GM21360 (cell line): ENCODE data around the gene ITPR1.

Experiments
- ATAC-seq: cut with Tn5 transposase; IDR thresholded peaks from one replicate; pipeline ENCODE4 v1.9.1; 2021; ENCODE audit warnings: mild to moderate bottlenecking, moderate library complexity; ENCODE audit not compliant: unreplicated experiment

Gene ITPR1

DNA sequence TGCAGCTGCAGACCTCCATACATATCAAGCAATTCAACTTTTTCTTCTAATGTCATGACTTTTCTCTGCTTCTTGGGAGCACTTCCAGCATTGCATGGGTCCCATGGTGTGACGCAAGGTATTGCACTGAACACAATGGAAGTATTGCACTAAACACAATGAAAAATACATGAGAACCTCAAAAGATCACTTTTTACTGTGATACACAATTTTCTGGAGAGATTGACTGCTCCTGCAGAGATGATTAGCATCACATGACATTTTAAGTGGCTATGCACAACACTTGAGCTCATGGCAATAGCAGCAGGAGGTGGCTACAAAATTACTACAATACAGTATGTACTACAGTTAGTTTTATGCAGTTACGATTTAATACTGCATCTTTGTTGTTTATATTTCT lies 372.6 kb downstream of the ITPR1 start:
- ATAC-seq, result no peak

DNA sequence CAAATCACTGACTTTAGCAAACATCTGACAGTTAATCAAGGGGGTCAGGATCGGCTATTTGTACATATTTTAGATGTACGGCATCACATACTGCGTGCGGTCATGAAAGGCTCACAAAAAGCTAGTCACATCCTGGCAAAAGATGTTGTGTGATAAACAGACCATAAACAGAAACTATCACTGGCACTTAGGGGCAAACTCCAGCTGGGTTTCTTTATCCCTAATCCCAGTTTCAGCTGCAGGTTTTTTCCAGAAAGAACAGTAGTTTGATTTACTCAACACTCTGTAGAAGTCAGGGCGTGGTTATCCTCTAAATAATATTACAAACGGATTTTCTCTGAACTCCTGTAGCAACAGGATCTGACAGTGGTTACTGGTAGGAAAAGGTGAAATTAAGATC lies 373.7 kb downstream of the ITPR1 start:
- ATAC-seq, result no peak

DNA sequence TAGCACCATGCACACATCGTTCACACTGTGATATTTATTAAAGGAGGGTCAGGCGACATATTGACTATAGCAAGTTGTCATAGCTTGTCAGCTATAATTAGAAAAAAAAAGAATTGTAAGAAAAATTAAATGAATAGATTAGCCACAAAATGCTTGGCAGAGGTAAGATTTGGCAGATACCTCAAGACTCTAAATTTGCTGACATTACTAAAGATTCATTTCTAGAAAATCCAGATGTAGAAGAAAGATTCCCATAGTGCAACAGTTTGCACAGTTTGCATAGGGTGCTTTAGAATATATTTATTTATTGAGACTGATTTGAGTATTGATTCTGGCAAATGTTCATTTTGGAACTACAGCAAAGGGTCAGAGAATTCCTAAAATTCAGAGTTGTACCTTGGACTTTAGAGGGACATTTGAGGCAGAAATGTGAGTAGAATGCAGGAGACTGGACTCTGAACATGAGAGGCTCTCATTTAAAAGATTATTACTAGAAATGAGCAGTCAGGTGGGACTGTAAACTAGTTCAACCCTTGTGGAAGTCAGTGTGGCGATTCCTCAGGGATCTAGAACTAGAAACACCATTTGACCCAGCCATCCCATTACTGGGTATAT lies 384.1 kb downstream of the ITPR1 start:
- no peak for ATAC-seq

DNA sequence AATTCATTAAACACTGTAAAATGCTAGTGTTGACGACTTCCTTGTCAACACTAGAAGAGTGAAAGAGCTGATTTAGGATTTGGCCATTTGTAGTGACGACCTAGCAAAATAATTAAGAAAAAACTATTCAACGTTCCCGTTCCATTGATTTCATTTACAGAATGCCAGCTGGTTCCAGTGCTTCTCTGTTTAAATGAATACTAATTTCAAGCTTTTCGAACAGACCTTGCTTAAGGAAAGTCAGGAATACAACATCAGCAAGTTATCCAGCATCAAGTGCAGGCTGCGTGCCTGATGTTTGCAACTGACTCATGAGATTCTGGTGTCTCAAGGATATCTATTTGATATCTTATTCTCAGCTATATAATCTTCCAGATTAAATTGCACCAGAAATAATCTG lies 387.7 kb downstream of the ITPR1 start:
- no peak for ATAC-seq

DNA sequence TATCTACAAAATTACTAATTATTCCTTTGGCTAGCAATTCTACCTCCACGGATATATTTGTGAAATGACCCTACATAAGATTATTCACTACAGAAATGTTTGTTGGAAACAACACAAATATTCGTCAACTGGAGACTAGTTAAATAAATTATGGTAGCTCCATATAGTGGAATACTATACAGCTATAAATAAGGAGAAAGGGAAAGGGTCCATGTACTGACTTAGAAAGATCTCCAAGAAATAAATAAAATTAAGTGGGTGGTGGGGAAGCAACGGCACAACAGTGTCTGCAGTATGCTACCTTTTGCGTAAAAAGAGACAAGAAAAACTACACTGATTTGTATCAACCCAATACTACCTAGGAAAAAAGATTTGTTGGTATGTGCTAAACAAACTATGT lies 389.4 kb downstream of the ITPR1 start:
- no peak for ATAC-seq

DNA sequence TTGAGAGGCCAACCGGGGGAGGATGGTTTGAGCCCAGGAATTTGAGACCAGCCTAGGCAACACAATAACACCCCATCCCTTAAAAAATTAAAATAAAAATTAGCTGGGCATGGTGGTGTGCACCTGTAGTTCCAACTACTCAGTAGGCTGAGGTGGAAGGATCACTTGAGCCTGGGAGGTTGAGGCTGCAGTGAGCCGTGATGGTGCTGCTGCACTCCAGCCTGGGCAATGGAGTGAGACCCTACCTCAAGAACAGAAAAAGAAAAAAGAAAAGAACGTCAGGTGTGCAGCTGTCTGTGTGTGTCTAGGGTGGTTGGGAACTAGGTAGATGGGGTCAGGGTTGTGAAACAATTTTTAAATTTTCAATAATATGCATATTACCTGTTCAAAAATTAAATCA lies 389.9 kb downstream of the ITPR1 start:
- ATAC-seq, result no peak

DNA sequence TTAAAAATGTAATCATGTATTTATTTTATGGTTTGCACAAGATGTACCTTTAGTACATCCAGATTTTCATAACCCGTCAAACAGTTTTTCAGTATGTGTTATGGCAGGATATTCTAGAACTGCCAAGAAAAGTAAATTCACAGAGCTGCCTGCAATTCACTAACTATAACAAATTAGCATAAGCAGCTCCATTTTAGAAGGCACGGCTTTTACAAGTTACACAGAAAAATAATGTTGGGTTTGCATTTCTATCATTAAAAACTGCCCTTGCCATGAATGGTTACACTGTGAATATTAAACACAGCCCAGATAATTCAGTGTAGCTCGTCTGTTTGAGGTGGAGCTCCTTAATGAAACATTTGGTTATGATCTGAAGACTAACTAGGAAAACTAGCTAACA lies 391.7 kb downstream of the ITPR1 start:
- ATAC-seq, result no peak

DNA sequence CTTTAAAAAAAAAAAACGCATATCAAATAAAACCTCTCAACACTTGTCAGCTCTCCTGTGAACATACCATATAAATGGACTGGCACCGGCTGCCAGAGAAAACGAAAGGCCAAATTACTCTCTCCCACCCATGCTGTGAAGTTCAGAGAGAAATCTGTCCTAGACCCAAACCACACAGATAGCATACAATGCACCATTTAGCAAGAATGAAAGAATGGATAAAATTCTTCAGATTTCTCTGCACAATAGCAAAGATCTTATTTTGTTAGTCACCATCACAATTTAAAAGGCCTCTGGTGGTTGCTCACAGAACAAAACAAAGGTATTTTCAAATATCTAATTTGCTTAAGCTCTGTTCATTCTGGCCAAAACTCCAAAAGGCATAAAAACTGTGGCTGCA lies 392.2 kb downstream of the ITPR1 start:
- no peak for ATAC-seq

DNA sequence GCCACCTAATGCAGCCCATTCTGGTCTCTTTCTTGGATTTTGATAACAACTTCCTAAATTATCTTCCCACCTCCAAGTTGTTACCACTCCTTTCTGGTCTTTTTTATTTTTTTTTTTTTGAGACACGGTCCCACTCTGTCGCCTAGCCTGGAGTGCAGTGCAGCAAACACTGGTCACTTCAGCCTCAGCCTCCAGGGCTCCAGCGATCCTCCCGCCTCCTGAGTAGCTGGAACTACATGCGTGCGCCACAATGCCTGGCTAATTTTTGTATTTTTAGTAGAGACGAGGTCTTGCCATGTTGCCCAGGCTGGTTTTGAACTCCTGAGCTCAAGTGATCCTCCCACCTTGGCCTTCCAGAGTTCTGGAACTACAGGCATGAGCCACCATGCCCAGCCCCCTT lies 393.3 kb downstream of the ITPR1 start:
- no peak for ATAC-seq

DNA sequence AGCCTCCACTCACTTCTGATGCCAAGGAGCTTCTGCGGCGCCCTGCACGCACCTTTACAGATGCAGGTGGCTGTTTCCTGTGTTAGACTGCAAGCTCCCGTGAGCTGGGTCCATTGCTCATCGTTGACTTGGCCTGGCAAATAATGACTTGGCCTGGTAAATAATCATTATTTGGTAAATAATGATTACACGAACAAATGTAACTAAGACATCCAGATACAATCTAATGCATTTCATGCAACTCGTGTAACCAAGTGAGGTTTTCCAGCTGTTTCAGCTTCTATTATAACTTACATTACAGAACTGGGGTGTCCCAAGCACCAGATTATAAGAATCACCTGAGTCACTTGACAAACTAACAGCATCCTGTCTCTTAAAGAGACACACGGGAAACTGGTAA lies 394.0 kb downstream of the ITPR1 start:
- no peak for ATAC-seq

DNA sequence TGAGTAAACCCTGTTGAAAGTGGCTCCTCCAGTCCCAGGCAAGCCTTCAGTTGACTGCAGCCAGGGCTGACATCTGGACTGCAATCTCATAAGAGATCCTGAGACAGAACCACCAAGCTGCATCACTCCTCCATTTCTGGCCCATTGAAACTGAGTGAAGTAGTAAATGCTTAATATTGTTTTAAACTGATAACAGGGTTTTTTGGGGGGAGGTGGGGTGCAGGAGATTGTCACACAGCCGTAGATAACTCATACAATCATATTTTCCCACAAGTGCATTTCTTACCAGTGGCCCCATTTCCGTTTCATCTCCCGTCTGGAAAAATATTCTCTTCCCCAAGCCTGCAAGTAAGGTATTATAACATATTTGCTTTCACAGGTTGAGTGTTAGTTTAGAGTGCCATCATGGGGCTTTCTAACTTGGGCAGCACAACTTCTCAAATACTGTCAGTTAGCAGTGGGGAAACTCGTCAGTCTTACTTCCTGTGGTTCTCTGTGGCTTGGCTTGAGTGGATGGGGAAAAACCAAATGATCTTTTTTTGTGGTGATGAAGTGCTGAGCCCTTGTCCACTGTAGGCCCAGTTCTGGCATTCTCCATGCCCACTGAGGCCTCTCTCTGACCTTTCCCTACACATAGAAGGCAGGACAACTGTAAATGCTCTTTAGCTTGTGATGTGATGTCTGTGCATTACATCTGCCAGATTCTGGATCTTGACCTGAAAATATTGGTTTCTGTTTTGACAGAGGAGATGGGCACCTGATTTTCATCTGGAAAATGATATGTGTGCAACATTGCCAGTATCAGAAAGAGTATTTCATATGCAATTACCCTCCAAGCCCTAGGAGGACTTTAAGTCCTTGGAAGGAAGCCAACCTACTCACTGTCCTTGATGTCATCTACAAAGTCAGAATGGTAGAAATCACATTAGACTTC lies 396.0 kb downstream of the ITPR1 start:
- peak; percentile 81 for ATAC-seq

DNA sequence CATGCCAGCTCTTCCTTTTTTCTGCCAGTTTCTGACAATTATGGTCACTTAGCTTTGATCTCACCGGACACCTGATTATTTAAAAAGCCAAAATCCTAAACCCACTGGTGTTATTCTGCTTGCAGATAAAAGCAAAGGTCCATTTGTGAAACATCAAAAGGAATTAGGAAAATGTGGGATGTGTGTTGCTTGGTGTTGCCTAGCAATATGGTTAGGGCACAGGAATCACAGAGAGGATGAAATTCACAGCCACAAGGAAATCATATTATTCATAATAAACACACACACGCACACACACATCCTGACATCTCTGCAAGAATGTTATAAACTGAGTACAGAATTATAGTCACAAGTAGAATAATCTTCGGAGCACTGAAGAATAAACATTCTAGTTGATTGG lies 396.7 kb downstream of the ITPR1 start:
- ATAC-seq, result no peak

DNA sequence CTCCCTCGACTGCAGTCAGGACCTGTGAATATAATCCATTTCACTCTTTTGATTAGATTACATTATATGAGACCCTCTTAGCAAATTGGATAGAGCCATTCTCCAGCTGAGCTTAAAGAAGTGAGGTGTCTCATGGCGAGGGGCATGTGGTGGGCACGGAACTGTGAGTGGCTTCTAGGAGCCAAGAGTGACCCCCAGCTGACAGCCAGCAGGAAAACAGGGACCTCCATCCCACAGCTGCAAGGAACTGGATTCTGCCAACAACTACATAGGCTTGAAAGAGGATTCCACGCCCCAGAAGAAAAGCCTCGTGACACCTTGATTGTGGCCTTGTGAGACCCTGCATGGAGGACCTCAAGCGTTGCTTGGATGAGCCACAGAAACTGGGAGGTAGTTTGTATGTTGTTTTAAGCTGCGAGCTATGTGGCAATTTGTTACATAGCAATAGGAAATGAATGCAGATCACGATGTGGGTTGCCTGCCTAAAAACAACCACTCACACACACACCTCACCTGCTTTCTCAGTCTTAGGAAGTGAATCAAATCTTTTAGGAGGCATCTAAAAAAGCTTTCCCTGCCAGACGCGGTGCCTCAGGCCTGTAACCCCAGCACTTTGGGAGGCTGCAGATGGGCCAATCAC lies 401.9 kb downstream of the ITPR1 start:
- no peak for ATAC-seq

DNA sequence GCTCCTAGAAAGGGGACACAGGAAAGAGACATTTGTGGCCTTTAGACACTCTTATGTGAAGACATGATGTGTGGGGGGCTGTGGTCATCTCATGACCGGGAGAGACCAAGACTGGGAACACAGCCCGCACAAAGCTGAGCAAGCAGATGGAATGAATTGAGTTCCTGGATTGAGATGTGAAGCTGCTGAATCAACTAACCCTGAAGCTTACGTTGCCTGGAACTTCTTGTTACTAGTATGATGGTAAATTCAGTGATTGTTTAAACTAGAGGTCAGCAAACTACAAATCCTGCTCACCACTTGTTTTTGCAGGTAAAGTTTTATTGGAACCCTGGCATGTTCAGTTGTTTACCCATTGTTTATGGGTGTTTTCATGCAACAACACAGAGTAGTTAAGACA lies 402.7 kb downstream of the ITPR1 start:
- ATAC-seq, result no peak
